Fibroblast of peridontal ligament (primary cell): ENCODE data around the gene HSF5.

Experiments
- DNase-seq: peaks from one replicate; pipeline ENCODE4 v3.0.0-alpha.2; 2010; ENCODE audit errors: extremely low read depth

The HSF5 gene, protein sequence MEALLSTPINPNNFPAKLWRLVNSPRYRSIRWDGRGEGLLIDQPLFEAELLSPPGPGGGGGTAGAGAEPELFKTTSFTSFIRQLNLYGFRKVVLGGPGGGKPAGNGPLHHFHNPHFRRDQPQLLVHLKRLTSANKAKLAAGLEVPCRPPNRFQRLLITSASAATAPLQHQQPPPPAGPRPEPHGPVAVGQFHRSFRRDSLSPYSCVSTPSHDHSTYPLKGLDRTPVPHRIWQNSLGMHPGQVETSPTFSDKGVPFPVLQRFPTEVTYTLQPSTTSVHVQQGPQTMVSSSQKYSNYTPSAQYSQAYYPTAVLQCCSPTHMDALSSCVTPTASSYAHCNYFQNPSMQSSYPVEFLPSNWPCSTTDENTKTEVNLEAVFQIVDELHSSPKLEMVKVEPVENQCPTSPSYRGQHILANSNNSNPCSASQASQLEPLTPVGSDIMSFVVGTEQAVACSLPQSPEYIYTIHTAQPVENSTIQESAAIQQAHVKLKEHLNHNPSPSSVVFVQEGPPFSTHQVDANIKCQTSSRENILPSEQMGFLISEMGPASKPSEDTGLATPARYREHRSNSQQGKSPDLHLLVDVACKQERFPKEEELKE

DNA sequence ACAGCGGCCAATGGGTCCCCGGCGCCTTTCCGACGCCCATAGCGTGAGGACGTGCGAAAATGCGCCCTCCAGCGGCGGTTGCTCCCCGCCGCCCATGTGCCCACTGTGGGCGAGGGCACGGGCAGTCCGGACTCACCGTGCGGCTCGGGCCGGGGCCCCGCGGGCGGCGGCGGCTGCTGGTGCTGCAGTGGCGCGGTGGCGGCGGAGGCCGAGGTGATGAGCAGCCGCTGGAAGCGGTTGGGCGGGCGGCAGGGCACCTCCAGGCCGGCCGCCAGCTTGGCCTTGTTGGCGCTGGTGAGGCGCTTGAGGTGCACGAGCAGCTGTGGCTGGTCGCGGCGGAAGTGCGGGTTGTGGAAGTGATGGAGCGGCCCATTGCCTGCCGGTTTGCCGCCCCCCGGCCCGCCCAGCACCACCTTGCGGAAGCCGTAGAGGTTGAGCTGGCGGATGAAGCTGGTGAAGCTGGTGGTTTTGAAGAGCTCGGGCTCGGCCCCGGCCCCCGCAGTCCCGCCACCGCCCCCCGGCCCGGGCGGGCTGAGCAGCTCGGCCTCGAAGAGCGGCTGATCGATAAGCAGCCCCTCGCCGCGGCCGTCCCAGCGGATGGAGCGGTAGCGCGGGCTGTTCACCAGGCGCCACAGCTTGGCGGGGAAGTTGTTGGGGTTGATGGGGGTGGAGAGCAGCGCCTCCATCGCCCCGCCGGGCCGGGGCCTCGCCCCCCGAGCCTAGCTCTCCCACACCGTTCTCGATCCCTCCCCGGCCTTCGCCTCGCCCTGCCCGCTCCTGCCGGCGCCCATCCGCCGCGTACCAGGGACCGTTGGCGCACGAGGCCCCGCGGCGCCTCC, at the start of gene HSF5:
Gene HSF5 (minus strand): TSS at position 820 of the 839 bp plus-strand sequence. CDS start 134 bp downstream, at position 686.
- no peak for DNase-seq

DNA sequence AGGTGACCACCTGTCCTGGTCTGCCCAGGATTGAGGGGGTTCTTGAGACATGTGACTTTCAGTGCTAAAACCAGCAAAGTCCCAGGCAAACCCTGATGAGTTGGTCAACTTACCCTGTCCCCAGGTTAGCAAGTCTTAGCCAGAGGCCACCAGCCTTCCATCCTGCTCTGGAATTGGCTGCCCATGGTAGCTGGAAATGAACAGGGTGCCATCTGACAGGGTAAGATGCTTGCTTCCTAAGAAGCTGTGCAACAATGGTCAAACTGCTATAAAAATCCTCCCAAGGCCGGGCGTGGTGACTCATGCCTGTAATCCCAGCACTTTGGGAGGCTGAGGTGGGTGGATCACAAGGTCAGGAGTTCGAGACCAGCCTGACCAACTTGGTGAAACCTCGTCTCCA, 49.1 kb upstream of the HSF5 start:
- DNase-seq = no peak

DNA sequence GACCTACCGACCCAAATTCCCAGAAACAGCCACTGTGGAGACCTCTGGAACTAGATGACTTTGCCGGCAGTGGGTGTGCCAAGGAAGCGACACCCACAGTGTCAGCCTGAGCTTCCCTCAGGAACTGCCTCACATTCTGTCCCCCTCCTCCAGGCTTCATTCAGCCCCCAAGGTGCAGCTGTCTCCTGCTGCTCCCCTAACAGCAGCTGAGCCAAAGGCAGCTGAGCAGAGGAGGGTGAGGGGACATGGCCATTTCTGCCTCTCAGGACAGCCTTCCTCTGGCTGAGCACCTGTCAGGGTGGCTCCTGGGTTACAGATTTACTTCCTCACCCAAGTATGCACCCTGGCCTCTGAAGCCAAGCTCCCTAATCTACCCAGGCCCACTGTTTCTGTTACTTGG, 48.3 kb upstream of the HSF5 start:
- no peak for DNase-seq

DNA sequence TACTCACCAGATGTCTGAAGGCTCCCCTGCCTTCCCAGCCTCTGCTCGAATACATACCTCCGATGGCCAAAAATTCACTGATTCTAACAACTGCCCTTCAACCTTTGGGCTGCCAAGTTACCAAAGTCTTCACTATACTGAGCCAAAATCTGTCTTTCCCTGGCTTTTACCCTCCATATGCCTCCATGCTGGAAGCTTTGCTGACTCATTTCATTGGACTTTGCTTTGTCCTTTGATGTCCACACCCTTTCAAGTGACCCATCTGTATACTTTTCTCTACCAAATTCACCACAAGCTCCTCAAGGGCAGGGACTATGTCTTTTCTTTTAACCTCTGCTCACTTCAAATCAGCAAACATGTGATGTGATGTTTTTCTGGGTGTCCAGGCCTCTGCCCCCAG, 47.2 kb upstream of the HSF5 start:
- peak; percentile 33 for DNase-seq

DNA sequence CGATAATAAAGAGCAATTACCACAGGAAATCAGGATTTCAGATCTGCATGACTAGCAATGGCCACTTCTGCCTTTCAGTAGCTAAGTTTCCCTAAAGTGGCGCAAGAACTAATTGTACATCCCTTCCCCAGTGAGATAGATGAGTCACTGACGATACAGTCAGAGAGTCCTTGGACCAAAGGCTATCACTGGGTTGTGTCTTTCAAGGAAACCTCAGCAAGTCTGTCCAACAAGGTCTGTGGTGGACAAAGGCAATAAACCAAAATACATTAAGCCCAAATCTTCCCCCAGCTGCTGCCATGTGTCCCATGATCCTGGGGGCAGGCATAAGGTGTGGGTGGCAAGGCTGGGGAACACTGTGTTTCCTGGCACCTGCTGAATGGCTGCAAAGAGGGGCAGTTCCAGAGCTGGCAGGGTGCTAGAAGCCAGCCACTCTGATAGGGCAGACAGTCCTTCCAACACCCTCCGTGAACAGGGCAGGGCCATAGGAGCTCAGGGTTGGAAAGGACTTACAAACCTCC, 46.8 kb upstream of the HSF5 start:
- DNase-seq = peak; percentile 61

DNA sequence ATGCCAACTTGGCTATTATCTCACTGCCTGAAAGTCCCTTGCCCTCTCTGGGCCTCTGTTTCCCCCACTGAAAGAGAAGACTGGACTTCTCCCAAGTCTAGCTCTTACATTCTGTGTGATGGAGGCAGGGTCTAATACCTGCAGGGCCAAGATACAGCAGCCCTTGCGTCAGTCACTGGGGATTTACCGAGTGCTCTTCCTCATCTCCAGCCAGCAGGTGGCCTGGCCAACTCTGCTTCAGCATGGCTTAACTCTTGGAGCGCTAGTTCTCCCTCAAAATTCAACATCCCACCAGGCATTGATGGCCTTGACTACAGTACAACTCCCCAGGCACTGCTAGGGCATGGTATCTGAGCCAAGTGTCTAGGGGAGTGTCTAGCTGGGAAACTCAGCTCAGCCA, 46.1 kb upstream of the HSF5 start:
- no peak for DNase-seq

DNA sequence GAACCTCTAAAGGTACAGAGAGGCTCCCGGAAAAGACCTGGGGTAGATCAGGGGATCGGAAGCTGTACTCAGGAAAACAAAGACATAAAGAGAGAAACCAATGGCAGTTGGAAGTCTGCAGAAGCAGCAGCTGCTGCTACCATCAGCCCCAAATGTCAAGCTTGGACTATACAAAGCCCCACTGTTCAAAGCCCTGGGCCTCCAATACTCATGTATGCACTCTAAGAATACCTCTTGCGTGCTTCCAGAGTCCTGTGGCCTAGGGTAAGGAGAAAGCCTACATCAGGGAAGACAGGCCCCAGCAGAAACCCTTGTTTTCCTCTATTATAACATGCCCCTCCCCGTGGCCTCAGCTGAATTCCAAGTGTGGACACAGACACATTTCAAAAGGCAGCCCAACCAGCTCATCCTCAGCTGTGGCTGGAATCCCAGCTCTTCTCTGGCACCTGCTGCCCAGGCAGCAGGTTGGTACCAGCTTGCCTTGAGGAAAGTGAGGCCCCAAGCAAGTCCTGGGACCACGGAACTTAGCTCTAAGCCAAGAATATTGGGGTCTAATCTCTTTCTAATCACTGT, 45.5 kb upstream of the HSF5 start:
- no peak for DNase-seq

DNA sequence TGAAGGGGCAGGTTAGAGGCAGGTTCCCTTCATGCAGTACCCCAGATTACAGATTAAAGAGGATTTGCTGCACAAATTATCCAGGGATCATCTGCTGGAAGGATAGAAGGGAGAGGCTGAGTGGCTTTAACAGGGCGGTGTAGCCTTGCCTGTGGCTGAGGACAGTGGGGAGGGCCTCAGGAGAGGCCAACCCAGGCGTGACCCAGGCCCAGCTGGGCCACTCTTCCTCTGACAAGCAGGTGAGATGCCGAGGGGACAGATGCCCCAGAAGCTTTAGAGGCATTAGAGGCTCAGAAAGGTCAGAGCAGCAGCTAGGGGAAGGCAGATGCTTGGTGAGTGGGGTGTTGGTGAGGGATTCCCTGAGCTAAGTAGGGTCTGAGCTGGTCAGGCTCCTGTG, 44.3 kb upstream of the HSF5 start:
- DNase-seq = no peak

DNA sequence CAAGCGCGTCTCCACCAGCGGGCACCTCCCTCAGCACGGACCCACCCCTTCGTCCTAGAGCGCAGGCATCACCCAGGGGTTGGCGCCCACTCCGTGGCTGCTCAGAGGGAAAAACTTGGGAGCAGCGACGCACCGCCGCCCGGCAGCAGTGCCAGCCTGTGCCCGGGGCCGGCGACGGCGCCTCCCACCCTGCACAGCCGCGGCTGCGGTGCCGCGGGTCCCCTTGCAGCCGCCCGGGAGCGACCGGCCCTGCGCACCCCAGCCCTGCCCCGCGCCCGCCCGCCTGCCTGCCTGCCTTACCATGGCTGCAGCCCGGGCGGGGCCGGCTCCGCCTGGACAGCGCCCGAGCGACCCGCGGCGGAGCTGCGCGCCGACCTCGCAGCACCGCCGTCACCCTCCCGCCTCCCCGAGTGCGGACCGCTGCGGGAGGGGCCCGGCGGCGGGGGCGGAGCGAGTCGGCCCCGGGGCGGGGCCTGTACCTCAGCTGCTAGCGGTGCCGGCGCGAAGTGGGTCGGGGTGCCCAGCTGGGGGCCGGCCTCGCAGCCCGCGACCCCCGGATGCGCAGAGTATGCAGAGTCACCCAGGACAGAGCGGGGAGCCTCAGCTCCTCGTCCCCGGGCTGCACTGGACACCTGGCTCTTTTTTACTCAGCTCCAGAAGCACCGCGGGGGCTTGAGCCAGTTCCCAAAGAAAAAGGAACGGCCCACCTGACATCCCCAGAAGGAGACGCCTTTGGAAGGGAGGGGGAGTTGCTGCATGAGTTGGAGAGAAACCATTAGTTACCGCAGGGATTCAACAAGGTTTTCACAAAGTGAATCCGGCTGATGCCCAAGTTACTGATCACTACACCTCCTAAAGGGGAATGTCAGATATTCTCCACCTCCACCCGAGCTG, 43.7 kb upstream of the HSF5 start:
- DNase-seq = no peak

DNA sequence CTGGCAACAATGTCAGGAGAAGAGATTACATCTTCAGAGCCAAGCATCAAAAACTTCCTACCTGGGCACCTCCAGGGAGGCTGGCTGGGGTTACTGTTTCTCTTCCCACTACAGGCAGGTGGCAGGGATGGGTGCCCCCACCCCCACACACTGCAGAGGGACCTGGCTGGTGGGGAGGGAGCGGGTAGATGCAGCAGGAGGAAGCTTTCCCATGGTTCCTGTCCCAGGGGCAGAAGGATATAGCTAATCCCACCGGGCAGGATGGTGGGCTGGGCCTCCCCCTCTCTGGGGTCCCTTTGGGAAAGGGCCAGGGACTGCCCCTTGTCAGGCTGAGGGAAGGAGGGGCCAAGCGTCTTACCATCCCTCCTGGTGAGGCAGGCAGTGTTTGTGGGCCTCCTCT, 42.9 kb upstream of the HSF5 start:
- DNase-seq = no peak

DNA sequence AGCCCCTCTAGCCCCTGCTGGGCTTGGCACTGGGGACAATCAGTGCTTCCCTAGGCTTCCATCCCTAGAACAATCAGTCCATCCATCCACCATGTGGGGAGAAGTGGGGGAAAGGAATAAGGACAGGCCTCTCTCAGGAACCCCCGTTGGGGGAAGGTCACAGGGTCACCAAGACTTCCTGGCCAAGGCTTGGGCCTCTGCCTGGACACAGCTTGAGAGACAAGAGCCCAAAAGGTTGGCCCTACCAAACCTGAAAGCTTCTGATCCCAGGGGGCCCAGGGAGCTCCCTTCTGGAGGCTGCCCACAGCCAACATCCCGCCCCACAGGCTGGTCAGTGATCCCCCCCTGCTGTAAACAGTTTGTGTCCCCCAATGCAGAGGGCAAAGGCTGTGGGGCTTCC, 42.4 kb upstream of the HSF5 start:
- no peak for DNase-seq

DNA sequence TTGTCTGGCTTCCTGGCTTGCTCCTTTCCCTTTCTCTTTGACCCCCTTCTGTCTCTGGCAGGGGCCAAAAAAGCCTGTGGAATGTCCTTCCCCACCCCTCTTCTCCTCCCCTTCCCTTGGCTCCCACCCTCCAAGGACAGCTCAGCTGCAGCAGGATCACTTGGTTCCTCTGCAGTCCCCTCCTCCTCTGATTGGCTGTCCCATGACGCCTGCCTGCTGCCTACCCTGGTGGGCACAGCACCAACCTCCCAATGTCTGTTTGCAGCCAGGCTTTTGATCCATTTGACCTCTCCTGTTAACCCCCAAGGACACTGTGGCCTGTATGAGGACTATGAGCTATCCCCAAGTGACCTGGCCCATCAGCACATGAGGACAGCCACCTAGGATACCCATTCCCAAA, 41.1 kb upstream of the HSF5 start:
- no peak for DNase-seq

DNA sequence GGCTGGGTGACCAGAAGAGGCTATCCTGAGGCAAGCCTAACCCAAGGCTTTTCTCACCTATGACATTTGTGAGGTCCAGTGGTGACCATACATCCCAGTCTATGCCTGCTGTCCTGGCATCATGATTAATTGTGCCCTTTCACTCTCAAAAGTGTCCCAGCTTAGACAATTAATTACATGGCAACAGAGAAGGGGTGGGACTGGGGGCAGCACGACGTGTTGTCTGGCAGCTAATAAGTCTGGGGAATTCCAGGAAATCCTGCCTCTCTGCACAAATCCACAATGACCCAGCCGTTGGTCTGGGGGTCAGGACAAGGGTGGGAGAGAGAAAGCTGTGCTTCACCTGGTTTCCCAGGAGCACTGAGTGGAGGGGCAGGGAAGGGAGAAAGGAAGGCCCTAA, 40.2 kb upstream of the HSF5 start:
- DNase-seq = no peak

DNA sequence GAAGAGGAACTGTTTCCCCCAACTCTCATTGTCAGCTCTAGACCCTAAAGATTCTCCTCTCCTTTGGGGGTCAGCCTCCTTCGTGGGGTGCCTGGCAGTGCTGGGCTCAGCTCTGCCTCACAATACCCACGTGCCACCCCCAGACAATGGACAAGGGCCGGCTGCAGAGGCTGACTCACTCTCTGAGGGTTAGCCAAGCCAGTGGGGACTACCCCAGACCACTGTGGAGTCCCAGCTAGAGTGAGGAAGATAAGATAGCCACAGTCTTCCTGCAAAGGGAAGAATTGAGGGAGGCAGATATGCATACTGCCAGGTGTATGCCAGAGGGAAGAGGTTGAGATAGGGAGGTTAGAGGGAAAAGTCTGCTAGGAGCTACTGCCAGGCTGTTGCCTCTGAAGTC, 39.7 kb upstream of the HSF5 start:
- peak; percentile 18 for DNase-seq

DNA sequence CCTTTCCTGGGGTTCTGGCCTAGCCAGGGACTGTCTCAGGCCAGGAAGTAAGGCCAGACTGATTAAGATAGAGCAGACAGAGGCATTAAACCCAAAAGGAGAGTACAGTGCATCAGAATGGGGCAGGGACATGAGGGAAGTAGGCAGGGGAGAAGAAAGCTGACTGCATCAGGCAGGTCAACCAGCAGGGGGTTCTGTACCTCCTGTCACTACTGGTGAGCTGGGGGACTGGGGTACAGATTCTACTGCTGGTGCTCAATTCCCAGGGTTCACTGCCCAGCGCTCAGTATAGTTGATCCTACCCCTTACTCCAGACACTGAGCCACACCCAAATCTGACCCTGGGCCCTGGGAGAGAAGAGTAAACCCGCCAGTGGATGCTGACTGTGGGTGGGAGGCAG, 39.1 kb upstream of the HSF5 start:
- DNase-seq = no peak

DNA sequence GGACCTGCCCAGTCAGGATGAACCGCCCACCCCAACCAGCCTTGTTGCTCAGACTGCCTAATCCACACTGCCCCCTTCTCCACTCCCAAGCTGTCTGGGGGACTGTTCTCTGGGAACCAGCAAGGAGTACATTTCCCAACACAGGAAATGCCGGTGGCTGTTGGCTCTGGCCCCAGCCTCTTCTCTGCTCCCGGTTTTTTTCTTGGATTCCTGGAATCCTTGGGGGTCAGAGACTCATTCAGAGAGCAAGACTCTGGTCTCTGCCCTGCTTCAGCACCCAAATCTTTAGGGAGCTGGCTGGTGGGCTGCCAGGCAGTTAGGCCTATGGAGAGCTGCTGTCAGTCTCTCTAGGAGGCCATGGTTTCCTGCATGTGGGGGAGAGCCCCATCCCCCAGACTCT, 37.0 kb upstream of the HSF5 start:
- peak; percentile 84 for DNase-seq

DNA sequence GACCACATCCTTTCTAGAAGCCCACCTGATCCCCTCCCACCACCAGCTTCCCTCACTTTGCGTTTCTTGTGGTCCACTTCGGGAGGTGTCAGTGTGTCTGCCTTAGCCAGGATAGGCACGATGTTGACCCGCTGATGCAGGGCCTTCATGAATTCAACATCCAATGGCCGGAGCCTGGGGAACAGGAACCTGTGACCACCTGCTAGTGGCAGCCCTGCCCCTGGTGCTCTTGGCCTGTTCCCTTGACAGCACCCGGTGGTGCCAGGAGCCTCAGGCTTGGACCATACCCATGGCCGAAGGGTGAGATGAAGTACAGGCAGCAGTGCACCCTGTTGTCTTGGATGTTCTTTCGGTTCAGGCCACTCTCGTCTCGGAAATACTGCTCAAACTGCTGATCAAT, 33.5 kb upstream of the HSF5 start:
- no peak for DNase-seq

DNA sequence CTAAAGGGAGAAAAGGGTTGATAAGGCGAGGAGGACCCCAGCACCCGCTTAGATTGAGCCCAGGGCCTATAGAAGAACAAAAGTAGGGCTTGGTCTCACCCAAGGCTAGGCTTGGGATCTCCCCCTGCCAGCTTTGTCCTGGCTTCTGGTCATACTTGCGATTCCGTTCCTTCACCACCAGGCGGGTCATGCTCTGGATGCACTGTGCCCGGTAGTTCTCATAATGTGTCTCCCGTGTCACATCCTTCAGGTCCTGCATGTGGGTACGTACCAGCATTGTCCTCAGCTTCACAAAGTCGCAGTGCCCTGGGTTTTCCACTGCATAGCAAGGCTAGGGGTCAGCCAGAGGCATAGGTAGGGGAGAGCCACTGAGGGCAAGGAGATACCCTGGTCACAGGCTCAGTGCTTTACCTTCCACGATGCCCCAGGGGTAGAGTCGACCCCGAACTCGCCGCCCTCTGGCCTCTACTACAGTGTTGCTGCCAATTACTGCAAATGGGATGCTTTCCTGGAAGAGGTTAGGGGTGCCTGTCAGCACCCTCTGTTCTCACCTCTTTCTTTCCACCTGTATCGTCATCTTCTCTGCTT, 32.7 kb upstream of the HSF5 start:
- no peak for DNase-seq

DNA sequence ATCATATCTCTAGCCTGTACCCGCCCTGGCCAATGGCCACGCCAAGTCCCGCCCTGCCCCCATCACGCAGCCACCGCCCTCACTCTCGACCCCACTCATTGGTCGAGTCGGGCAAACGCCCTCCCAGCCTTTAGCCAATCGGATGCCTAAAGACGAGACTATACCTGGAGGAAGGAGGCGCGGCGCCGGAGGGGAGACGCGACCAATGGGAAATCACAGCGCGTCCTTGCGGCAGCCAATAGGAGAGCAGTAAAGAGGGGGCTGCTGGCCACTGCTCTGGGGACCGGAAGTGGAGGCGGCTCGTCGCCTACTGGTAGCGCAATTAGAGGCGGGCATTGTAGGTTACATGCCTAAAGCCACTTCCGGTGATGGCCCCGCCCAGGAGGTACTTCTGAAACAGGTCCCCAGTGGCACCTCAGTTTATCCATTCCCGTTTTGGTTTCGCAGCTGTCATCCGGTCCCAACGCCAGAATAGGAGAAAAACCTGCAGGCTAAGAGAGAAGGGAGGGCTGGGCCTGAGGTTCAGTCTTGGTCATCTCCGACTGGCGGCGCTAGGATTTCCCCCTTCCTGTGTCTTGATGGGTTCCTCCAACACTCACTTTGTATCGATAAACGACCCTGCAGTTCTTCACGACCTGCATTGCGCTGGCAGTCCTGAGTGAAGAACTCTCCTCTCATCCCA, 29.9 kb upstream of the HSF5 start:
- peak; percentile 99 for DNase-seq

DNA sequence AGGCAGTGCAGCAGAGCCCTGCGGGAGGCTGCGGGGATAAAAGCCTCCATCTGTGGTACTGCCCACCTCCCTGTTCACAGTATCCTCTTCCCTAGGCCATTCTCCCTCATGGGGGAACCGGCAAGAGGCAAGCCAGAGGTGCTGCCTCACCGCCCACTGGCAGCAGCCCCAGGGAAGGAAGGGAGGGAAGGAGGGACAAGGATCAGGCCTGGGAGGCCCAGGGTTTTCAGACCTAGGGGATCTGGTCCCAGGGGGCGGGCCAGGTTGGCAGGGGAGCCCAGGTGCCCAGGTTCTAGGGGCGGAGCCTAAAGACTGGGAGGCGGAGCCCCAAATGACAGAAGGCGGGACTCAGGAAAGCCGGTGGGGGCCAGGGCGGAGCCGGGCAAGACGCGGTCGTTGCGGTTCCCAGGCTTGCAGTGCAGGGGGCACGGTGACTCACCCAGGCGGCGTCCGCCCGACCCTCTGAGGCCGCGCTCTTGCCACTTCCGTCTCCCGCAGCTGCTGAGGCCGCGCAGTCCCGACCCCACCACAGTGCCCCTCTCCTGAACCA, 29.2 kb upstream of the HSF5 start:
- DNase-seq = no peak
